Renal cortex interstitium (tissue), 15 donors: ENCODE measurements around the gene MAMLD1. TPM values are rescaled to one million over a fixed set of nuclear protein-coding genes. Genes with fewer than 3 reads are reported as not detected.
A peak's percentile ranks its signal among the peaks of the same experiment; 100 is the strongest.
"Not testable (repeated sequence)": the region's sequence is repeated elsewhere in the genome, so short reads cannot be mapped to it uniquely, and the experiment has no call there.

ENCODE experiments used
- DNase-seq, 11 donors: peaks; one replicate each; pipeline ENCODE4 v3.0.0-alpha.2; 2013; ENCODE audit warnings: low read depth in 9 of 11, low spot score in 4 of 11; ENCODE audit errors: extremely low read depth in 1 of 11
- long read RNA-seq, 16 experiments: transcript quantifications; one replicate each; lab custom pipeline, GENCODE V29; 2026
- polyA plus RNA-seq, 3 donors: library from polyadenylated mRNA; unstranded; fragments of 120-200 nt; gene quantifications; one replicate each; pipeline ENCODE4 v1.2.1, GENCODE V29; 2013; ENCODE audit not compliant: insufficient read length in 3 of 3

MAMLD1 gene
- 1 to 10 TPM; 6.3 to 7.9 (median 6.8) TPM for polyA plus RNA-seq
- long read RNA-seq, donor 1: 0 reads
- long read RNA-seq, donor 2: 0 reads
- long read RNA-seq, donor 3: 0 reads
- long read RNA-seq, donor 4: 0 reads
- long read RNA-seq, donor 5, partial matches to known transcripts: 5 of 6 reads
- long read RNA-seq, donor 5, other reads (novel, unspliced or antisense): 0 of 6 reads
- long read RNA-seq, donor 6: 0 reads
- long read RNA-seq, donor 7: 0 reads
- long read RNA-seq, donor 8, full-length matches to known transcripts: 1 of 1 reads
- long read RNA-seq, donor 8, partial matches to known transcripts: 0 of 1 reads
- long read RNA-seq, donor 8, other reads (novel, unspliced or antisense): 0 of 1 reads
- long read RNA-seq, donor 9: 0 reads
- long read RNA-seq, donor 10: 0 reads
- long read RNA-seq, donor 11: 0 reads
- long read RNA-seq, donor 12: 0 reads
- long read RNA-seq, donor 13, partial matches to known transcripts: 0 of 1 reads
- long read RNA-seq, donor 13, other reads (novel, unspliced or antisense): 0 of 1 reads
- long read RNA-seq, donor 14: 0 reads
- long read RNA-seq, donor 15: 0 reads
- long read RNA-seq, donor 16, full-length matches to known transcripts: 2 of 2 reads
- long read RNA-seq, donor 16, partial matches to known transcripts: 0 of 2 reads
- long read RNA-seq, donor 16, other reads (novel, unspliced or antisense): 0 of 2 reads

- no peak for DNase-seq
Measured at GRCh38 chrX:150362599-150363481, at the start of gene MAMLD1. MAMLD1 (plus strand) TSS chrX:150363317; CDS start chrX:150445517, 82,200 bp downstream.

DNA sequence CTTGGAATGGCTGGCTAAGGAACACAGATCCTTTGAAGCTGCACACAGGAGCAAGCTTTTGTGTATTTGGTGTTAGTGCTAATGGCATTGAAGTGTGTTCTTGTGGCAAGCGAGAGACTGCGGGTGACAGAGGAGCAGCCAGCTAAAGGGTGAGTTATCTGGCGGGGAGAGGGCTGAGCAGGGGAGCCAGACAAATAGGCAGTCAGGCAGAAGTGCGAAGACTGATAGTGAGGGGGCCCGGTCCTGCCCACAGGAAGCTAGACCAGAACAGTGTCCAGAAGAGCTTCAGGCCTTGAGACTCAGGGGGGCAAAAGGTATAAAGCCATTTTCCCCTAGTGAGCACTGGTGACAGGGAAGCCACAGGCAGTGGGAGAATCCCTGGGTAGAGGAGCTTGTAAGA lies 49.6 kb upstream of the MAMLD1 start:
- DNase-seq: no peak

DNA sequence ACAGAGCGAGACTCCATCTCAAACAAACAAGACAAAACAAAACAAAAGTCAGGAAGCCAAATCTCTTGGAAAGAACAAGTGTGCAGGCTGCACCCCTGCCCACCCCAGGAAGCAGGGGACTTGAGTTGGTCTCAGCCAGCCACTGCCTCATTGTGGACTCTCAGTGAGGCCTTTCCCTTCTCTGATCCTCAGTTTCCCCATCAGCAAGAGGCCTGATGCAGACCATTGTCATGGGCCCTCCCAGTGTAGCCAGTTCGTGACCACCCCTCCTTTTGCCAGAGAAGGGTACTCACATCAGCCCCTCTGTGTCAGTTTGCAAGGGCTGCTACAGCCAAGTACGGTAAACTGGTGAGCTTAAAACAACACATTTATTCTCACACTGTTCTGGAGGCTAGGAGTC lies 48.9 kb upstream of the MAMLD1 start:
- DNase-seq: no peak

DNA sequence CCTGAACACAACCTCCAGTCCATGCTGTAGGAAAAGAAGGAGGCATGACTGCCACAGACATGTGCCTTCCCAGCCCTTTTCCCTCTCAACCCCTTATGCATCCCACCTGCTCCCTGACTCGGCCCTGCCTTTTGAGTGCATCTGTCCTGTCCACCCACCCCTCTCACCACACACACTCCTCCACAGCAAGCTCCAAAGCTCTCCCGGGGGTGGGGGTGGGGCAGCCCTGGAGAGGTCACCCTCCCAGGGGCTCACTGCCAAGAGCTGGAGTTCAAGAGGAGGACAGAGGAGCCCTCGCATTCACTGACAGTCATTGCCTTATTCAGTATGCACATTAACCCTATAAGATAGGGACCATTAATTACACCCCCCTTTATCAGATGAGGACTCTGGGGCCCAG lies 46.6 kb upstream of the MAMLD1 start:
- DNase-seq: peak in 1 of 11 donors; percentile 22

DNA sequence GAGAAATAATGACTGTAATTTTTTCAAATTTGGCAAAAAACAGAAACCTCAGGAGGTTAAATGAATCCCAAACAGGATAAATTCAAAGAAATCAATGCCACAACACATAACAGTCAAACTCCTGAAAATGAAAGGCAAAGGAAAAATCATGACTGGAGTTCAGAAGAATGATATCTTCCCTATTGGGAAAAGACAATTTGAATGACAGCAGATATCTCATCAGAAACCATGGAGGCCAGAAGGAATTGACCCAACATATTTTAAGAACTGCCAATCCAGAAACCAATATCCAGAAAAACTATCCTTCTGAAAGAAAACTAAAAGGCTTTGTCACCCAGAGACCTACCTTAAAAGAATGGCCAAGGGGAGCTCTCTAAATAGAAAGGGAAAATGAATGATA lies 40.1 kb upstream of the MAMLD1 start:
- DNase-seq: no peak

DNA sequence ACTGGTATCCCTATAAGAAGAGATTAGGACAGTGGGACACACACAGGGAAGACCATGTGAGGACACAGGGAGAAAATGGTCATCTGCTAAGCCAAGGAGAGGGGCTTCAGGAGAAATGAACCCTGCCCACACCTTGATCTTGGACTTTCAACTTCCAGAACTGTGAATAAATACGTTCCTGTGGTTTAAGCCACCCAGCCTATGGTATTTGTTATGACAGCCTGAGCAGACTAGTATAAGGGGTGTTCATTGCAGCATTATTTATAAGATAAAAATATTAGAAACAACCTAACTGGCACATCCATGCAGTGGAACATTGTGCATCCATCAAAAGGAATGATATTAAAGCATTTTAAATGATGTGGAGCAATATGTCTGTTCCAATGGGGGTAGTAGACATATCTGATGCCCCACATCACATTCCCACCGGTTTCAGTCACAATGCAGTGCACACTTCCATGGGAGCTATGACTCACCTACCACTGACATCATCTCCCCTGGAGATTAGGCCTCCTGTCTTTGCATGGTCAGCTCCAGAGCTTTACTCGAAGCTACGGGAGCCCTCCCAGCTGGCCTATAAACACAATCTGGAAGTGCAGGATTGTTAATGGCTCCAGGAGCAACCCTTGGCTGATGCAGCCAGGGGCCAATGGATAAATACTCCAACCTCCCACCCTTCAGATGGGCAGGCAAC lies 38.9 kb upstream of the MAMLD1 start:
- no peak for DNase-seq

DNA sequence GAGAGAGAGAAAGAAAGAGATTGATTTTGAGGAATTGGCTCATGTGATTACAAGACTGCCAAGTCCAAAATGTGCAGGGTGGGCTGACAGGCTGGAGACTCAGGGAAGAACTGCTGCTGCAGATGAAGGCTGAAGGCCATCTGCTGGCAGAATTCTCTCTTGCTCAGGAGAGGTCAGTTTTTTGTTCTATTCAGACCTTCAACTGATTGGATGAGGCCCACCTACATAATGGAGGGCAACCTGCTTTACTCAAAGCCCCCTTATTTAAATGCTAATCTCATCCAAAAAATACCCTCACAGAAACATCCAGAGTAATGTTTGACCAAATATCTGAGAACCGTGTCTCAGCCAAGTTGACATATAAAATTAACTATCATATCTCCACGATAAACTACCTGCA lies 38.2 kb upstream of the MAMLD1 start:
- DNase-seq: no peak

- DNase-seq: no peak
Measured at GRCh38 chrX:150326541-150327247, 36.4 kb upstream of the MAMLD1 start.

DNA sequence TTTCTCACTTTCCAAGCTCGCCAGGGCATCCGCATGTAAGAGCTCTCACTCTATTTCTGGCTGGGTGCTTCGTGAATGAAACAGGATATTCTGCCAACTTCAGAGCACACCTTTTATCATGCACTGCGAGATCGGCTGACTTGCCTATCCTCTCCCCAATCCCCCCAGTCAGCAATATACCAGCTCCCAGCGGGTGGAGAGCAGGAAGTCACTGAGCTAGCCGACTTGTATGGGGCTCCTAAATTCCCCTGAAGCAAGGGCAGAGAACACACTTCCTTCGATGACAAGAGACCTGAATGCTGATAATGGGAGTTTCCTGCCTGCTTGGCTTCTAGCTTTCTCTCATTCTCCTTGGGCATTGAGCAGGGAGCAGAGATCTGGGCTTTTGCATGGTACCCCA lies 33.8 kb upstream of the MAMLD1 start:
- no peak for DNase-seq

DNA sequence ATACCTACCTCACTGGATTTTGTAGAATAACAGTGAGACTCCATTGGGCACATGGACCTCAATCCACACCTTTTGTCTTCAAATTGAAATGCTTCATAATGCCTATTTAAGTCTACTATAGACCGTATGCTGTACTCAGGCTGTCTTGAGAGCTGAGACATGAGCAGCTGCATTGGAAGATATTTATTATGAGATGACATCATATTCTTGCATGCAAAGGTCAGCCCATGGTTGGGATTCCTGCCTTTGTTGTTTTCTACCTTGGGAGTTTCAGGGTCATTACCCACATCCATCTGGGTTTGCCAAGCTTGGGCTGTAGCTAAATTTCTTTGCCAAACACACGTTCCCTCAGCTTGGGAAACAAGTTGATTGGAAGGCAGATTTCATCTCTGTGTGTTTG lies 33.2 kb upstream of the MAMLD1 start:
- DNase-seq: no peak

- no peak for DNase-seq
Measured at GRCh38 chrX:150332023-150332422, 31.1 kb upstream of the MAMLD1 start.

DNA sequence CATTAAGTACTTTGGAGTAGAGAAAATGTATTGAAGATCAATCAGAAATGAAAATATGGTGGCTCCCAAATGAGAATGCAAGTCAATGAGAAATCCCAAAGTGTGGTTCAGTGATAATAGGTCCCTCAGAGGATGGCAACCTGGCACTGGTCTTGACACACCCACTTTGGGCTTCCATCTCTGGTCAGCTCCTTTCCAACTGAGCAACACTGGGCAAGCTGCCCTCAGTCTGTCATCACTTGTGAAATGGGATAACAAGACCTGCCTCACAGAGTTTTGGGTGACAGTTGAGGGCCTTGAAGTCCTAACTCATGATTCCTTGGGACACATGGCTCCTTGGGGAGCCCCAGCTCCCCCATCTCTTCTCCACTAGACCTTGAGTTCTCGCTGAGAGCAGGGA lies 29.0 kb upstream of the MAMLD1 start:
- no peak for DNase-seq

GRCh38 chrX:150334981-150335380 lies 28.1 kb upstream of the MAMLD1 start:
- no peak for DNase-seq

DNA sequence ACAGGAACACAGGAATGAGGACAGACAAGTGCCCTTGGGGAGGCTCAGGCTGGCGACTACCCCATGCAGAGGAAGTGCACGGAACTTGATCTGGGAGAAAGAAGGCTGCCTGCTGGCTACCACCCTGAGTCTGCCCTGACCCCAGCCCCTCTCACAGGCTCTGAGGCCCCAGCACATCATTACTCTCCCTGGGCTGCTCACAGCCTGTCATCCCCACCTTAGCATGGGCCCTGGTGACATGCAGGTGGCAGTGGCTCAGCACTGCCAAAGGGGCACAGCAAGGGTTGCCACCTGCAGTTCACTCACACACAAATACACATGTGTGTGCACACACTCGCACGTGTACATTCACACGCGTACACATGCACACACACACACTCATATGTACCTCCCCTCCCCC lies 26.1 kb upstream of the MAMLD1 start:
- DNase-seq: no peak

- DNase-seq: no peak
Measured at GRCh38 chrX:150337536-150337935, 25.6 kb upstream of the MAMLD1 start.

- no peak for DNase-seq
Measured at GRCh38 chrX:150338615-150339014, 24.5 kb upstream of the MAMLD1 start.

GRCh38 chrX:150339736-150340135 lies 23.4 kb upstream of the MAMLD1 start:
- DNase-seq: no peak

- not testable (repeated sequence) for DNase-seq
Measured at GRCh38 chrX:150340326-150340725, 22.8 kb upstream of the MAMLD1 start.
